ENCODE measurements around the gene NEDD1. TPM values are rescaled to one million over a fixed set of nuclear protein-coding genes. Genes with fewer than 3 reads are reported as not detected.

The NEDD1 gene
- total RNA-seq, 1 experiment from 2014 or later: 35.4 TPM

DNA sequence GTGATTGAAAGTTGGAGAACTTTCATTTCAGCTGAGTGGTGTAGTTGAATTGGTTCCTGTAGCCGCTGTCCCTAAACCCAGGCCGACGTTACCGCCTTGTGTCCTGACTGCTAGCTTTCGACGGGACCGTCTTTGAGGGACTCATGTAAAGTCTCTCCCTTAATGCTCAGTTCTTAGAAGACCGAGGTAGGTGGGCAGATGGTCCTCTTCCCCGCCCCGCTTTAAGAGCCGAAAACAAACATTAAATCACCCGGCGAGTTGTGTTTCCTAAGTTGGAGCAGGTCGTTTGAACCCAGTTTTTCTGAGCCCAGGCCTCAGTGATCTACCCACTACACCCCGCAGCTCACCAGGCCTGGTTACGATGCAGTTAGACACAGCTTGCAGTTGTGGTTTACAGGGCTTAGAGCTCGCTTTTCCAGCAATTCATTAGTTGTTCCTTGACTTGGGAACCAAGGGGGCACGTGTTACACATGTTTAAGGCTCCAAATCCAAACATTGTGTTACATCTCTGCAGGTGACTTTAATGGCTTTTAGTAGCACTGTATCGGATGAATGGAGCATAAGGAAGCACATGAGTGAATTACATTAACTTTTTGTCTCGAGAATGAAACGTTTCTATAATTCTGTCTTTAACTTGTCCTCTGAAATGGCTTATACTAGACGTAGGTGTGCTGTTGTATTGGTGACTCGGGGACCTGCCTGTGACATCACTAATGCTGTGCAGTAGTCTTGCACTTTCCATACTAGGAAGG is 790 bp downstream of the NEDD1 start:
- H3K36me3 ChIP-seq (ENCODE audit: insufficient read depth, low read length): peaks cover 24% of the 10 kb centered on the region; the same call in 1 of the 2 replicates
- no peaks in the 10 kb centered on the region for H3K27me3 ChIP-seq (ENCODE audit: low read length)
- H3K9ac ChIP-seq (ENCODE audit: low read length): peak overlapping the region; percentile 85
- no peaks in the 10 kb centered on the region for H4K20me1 ChIP-seq (ENCODE audit: insufficient read depth, low read depth, low read length)
- no peaks in the 10 kb centered on the region for H3K9me3 ChIP-seq (ENCODE audit: low read length)
- peak overlapping the region; percentile 97; the same call in 1 of the 2 replicates for H2AFZ ChIP-seq (ENCODE audit: low read length)
- H3K4me2 ChIP-seq (ENCODE audit: low read depth, low read length, poor library complexity, severe bottlenecking): peak overlapping the region; percentile 88
- no peak overlapping the region for H3K27ac ChIP-seq (ENCODE audit: low read length)
- DNase-seq: peak; percentile 57
- peak overlapping the region; percentile 70 for H3K4me3 ChIP-seq (ENCODE audit: low read length)
- peaks cover 49% of the 10 kb centered on the region for H3K4me1 ChIP-seq (ENCODE audit: low read length)
- H3K9me2 ChIP-seq (replicated peaks; ENCODE audit: insufficient read depth, low read length): no peaks in the 10 kb centered on the region
- peaks cover 55% of the 10 kb centered on the region for H3K79me2 ChIP-seq (ENCODE audit: low read length)

GRCh38 chr12:96908423-96908675 is 1.3 kb downstream of the NEDD1 start:
- peaks cover 61% of the 10 kb centered on the region for H3K79me2 ChIP-seq (ENCODE audit: low read length)
- H3K27ac ChIP-seq (ENCODE audit: low read length): no peak overlapping the region
- no peak for DNase-seq
- H2AFZ ChIP-seq (ENCODE audit: low read length): no peak overlapping the region
- H3K4me2 ChIP-seq (ENCODE audit: low read depth, low read length, poor library complexity, severe bottlenecking): peak overlapping the region; percentile 88
- no peaks in the 10 kb centered on the region for H3K9me3 ChIP-seq (ENCODE audit: low read length)
- peak overlapping the region; percentile 85 for H3K9ac ChIP-seq (ENCODE audit: low read length)
- peaks cover 49% of the 10 kb centered on the region for H3K4me1 ChIP-seq (ENCODE audit: low read length)
- no peaks in the 10 kb centered on the region for H3K9me2 ChIP-seq (replicated peaks; ENCODE audit: insufficient read depth, low read length)
- H4K20me1 ChIP-seq (ENCODE audit: insufficient read depth, low read depth, low read length): no peaks in the 10 kb centered on the region
- no peaks in the 10 kb centered on the region for H3K27me3 ChIP-seq (ENCODE audit: low read length)
- H3K36me3 ChIP-seq (ENCODE audit: insufficient read depth, low read length): peaks cover 27% of the 10 kb centered on the region; the same call in 1 of the 2 replicates
- peak overlapping the region; percentile 70 for H3K4me3 ChIP-seq (ENCODE audit: low read length)

DNA sequence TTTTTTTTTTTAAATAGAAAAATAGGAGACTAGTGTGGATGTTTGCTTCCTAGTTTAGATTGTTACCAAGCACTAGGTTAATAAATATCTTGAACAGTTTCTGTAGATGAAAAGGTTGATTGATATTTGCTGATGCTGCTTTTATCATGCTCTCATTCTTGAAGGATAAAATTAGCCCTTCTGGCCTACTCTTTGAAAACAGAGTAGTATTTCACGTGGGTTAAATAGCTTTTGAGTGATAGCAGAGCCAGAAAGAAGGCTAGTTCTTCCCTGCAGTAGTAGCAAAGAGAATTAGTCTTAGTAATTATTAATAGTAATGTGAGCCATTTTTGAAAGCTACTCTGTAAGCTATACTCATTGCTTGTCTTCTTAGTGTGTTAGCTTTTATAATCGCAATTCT is 5.2 kb downstream of the NEDD1 start:
- no peak overlapping the region for H3K4me2 ChIP-seq (ENCODE audit: low read depth, low read length, poor library complexity, severe bottlenecking)
- H3K27me3 ChIP-seq (ENCODE audit: low read length): no peaks in the 10 kb centered on the region
- no peak overlapping the region for H3K9ac ChIP-seq (ENCODE audit: low read length)
- H4K20me1 ChIP-seq (ENCODE audit: insufficient read depth, low read depth, low read length): no peaks in the 10 kb centered on the region
- no peak overlapping the region for H3K4me3 ChIP-seq (ENCODE audit: low read length)
- peaks cover 92% of the 10 kb centered on the region for H3K79me2 ChIP-seq (ENCODE audit: low read length)
- no peaks in the 10 kb centered on the region for H3K9me2 ChIP-seq (replicated peaks; ENCODE audit: insufficient read depth, low read length)
- H3K36me3 ChIP-seq (ENCODE audit: insufficient read depth, low read length): peaks cover 50% of the 10 kb centered on the region
- no peaks in the 10 kb centered on the region for H3K9me3 ChIP-seq (ENCODE audit: low read length)
- no peak for DNase-seq
- H2AFZ ChIP-seq (ENCODE audit: low read length): no peak overlapping the region
- H3K4me1 ChIP-seq (ENCODE audit: low read length): peaks cover 41% of the 10 kb centered on the region
- no peak overlapping the region for H3K27ac ChIP-seq (ENCODE audit: low read length)

DNA sequence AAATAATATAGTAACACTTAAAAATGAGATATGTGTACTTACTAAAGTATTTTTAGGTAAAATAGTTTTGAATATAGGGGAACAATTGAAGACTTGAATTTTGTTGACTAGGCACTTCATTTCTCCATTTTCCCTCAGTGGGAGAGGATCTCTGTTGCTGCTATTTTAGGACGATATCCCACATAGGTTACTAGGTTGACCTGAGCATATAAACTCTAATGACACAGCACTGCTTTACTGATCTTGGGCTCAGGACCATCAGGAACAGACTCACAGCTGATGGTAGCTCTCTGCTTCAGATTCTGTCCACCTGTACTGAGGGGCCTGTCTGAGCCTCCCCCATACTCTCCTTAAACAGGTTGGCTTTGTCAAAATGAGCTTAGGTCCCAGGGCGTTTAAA is 5.9 kb downstream of the NEDD1 start:
- H3K27me3 ChIP-seq (ENCODE audit: low read length): no peaks in the 10 kb centered on the region
- peaks cover 92% of the 10 kb centered on the region for H3K79me2 ChIP-seq (ENCODE audit: low read length)
- H3K9me2 ChIP-seq (replicated peaks; ENCODE audit: insufficient read depth, low read length): no peaks in the 10 kb centered on the region
- no peaks in the 10 kb centered on the region for H4K20me1 ChIP-seq (ENCODE audit: insufficient read depth, low read depth, low read length)
- no peaks in the 10 kb centered on the region for H3K9me3 ChIP-seq (ENCODE audit: low read length)
- DNase-seq: no peak
- H3K4me1 ChIP-seq (ENCODE audit: low read length): peaks cover 41% of the 10 kb centered on the region
- H3K9ac ChIP-seq (ENCODE audit: low read length): no peak overlapping the region
- H3K4me3 ChIP-seq (ENCODE audit: low read length): no peak overlapping the region
- H3K27ac ChIP-seq (ENCODE audit: low read length): no peak overlapping the region
- no peak overlapping the region for H2AFZ ChIP-seq (ENCODE audit: low read length)
- H3K4me2 ChIP-seq (ENCODE audit: low read depth, low read length, poor library complexity, severe bottlenecking): no peak overlapping the region
- H3K36me3 ChIP-seq (ENCODE audit: insufficient read depth, low read length): peaks cover 54% of the 10 kb centered on the region

GRCh38 chr12:96919510-96920210 is 12.6 kb downstream of the NEDD1 start:
- no peak overlapping the region for H3K27ac ChIP-seq (ENCODE audit: low read length)
- H3K4me3 ChIP-seq (ENCODE audit: low read length): no peak overlapping the region
- H3K4me1 ChIP-seq (ENCODE audit: low read length): no peaks in the 10 kb centered on the region
- H3K4me2 ChIP-seq (ENCODE audit: low read depth, low read length, poor library complexity, severe bottlenecking): no peak overlapping the region
- H3K9ac ChIP-seq (ENCODE audit: low read length): no peak overlapping the region
- peaks cover 78% of the 10 kb centered on the region for H3K79me2 ChIP-seq (ENCODE audit: low read length)
- H3K9me3 ChIP-seq (ENCODE audit: low read length): no peaks in the 10 kb centered on the region
- H3K9me2 ChIP-seq (replicated peaks; ENCODE audit: insufficient read depth, low read length): no peaks in the 10 kb centered on the region
- peaks cover 75% of the 10 kb centered on the region for H3K36me3 ChIP-seq (ENCODE audit: insufficient read depth, low read length)
- no peaks in the 10 kb centered on the region for H4K20me1 ChIP-seq (ENCODE audit: insufficient read depth, low read depth, low read length)
- H3K27me3 ChIP-seq (ENCODE audit: low read length): no peaks in the 10 kb centered on the region
- no peak for DNase-seq
- H2AFZ ChIP-seq (ENCODE audit: low read length): no peak overlapping the region

- Histone ChIP-seq H3K36me3 (ENCODE audit: insufficient read depth, low read length) (peaks cover 68% of the 10 kb centered on the region), H3K9me2 (replicated peaks; ENCODE audit: insufficient read depth, low read length) (0 out of 2 replicates have a peak, but pooled peaks cover 3% of the 10 kb centered on the region), H3K27ac (ENCODE audit: low read length) (no peak overlapping the region), H3K27me3 (ENCODE audit: low read length) (no peaks in the 10 kb centered on the region), H3K79me2 (ENCODE audit: low read length) (no peaks in the 10 kb centered on the region), H3K9ac (ENCODE audit: low read length) (no peak overlapping the region), H3K4me2 (ENCODE audit: low read depth, low read length, poor library complexity, severe bottlenecking) (no peak overlapping the region), H3K4me3 (ENCODE audit: low read length) (no peak overlapping the region), H3K9me3 (ENCODE audit: low read length) (no peaks in the 10 kb centered on the region), H4K20me1 (ENCODE audit: insufficient read depth, low read depth, low read length) (no peaks in the 10 kb centered on the region), H2AFZ (ENCODE audit: low read length) (no peak overlapping the region), H3K4me1 (ENCODE audit: low read length) (no peaks in the 10 kb centered on the region)
- no peak for DNase-seq
These were observed 41.7 kb downstream of the NEDD1 start for GRCh38 chr12:96948782-96949181.

DNA sequence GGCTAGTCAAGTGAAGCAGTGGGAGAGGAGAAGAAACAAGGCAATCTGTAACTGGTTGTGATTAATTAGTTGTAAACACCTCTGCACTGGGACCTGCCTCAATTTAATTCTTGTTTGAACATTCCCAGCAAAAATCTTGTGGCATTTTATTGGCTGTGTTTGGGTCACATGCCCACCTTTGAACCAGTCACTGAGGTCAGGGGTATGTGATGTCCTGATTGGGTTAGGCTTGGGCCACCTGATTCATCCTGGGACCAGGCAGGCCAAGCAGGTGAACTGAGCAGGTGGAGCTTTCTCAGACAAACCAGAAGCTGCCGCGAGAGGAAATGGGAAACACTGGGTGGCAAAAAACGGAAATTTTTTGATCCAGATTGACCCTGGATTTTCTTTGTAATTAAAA is 72.5 kb downstream of the NEDD1 start:
- Histone ChIP-seq H3K4me1 (ENCODE audit: low read length) (no peaks in the 10 kb centered on the region), H3K9me2 (replicated peaks; ENCODE audit: insufficient read depth, low read length) (no peaks in the 10 kb centered on the region), H3K79me2 (ENCODE audit: low read length) (no peaks in the 10 kb centered on the region), H3K9ac (ENCODE audit: low read length) (no peak overlapping the region), H3K4me3 (ENCODE audit: low read length) (no peak overlapping the region), H3K36me3 (ENCODE audit: insufficient read depth, low read length) (no peaks in the 10 kb centered on the region), H3K9me3 (ENCODE audit: low read length) (no peaks in the 10 kb centered on the region), H3K27me3 (ENCODE audit: low read length) (no peaks in the 10 kb centered on the region), H3K4me2 (ENCODE audit: low read depth, low read length, poor library complexity, severe bottlenecking) (no peak overlapping the region), H3K27ac (ENCODE audit: low read length) (no peak overlapping the region), H2AFZ (ENCODE audit: low read length) (no peak overlapping the region), H4K20me1 (ENCODE audit: insufficient read depth, low read depth, low read length) (no peaks in the 10 kb centered on the region)
- no peak for DNase-seq

DNA sequence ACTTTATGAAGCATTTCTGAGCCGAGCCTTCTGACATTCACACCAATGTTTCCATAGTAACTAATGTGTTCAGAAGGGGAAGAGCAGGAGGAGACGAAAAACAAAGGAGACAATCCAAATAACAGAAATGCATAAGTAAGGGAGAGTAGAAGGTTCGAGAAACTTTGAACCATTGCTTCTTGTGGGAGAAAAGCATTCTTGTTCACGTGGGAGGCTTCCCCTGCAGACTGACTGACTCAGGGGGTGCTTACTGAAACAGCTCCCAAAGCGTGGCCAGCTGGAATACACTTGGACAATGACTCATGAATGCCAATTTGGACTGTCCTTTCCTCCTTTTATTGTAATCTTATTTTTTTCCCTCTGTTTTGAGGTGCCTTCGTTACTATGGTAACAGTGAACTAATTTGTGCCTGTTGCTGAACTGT is 73.9 kb downstream of the NEDD1 start:
- no peaks in the 10 kb centered on the region for H3K9me2 ChIP-seq (replicated peaks; ENCODE audit: insufficient read depth, low read length)
- no peak overlapping the region for H3K4me3 ChIP-seq (ENCODE audit: low read length)
- no peak overlapping the region for H2AFZ ChIP-seq (ENCODE audit: low read length)
- no peaks in the 10 kb centered on the region for H3K9me3 ChIP-seq (ENCODE audit: low read length)
- H4K20me1 ChIP-seq (ENCODE audit: insufficient read depth, low read depth, low read length): no peaks in the 10 kb centered on the region
- H3K27ac ChIP-seq (ENCODE audit: low read length): no peak overlapping the region
- H3K36me3 ChIP-seq (ENCODE audit: insufficient read depth, low read length): no peaks in the 10 kb centered on the region
- no peak for DNase-seq
- H3K4me2 ChIP-seq (ENCODE audit: low read depth, low read length, poor library complexity, severe bottlenecking): no peak overlapping the region
- H3K27me3 ChIP-seq (ENCODE audit: low read length): no peaks in the 10 kb centered on the region
- no peak overlapping the region for H3K9ac ChIP-seq (ENCODE audit: low read length)
- no peaks in the 10 kb centered on the region for H3K79me2 ChIP-seq (ENCODE audit: low read length)
- H3K4me1 ChIP-seq (ENCODE audit: low read length): no peaks in the 10 kb centered on the region
